ENCODE data around the gene UBE4A.

- TF ChIP-seq FOS (IDR thresholded peaks at IDR 0.05; ENCODE audit: borderline replicate concordance, insufficient read depth, low read length): no peak
- TF ChIP-seq CTCF (IDR thresholded peaks at IDR 0.05; ENCODE audit: extremely low read depth in 1 of 2, insufficient read depth in 1 of 2, low read depth in 1 of 2, low read length in 2 of 2): no peak
- TF ChIP-seq MAX (IDR thresholded peaks at IDR 0.05; ENCODE audit: insufficient read depth, insufficient read length): no peak
- TF ChIP-seq EZH2 (IDR thresholded peaks at IDR 0.05; ENCODE audit: borderline replicate concordance, low read depth, low read length, severe bottlenecking): no peak
- TF ChIP-seq POLR2A (IDR thresholded peaks at IDR 0.05; ENCODE audit: low read depth, low read length): no peak
These were observed 34.1 kb upstream of the UBE4A start for GRCh38 chr11:118325283-118325682.

Data from endothelial cell of umbilical vein (primary cell).